ENCODE measurements around the gene MAS1L. TPM values are rescaled to one million over a fixed set of nuclear protein-coding genes. Genes with fewer than 3 reads are reported as not detected.

Gene MAS1L
- total RNA-seq, 1 experiment from 2014 or later, result not detected

GRCh38 chr6:29521006-29521680 lies 33.4 kb upstream of the MAS1L start:
- Histone ChIP-seq H3K79me2 (ENCODE audit: insufficient read depth, low read length) (no peaks in the 10 kb centered on the region), H3K14ac (ENCODE audit: insufficient read depth, low read length) (no peak overlapping the region), H3K27me3 (ENCODE audit: insufficient read depth, low read length) (no peaks in the 10 kb centered on the region), H3T11ph (ENCODE audit: low read length) (no peak overlapping the region), H3K4me2 (ENCODE audit: insufficient read depth, insufficient read length, low read length) (no peak overlapping the region), H3K9ac (ENCODE audit: extremely low read depth, insufficient read length, low read length) (no peak overlapping the region), H3K56ac (ENCODE audit: insufficient read length, low read depth, low read length) (no peak overlapping the region), H2BK120ac (ENCODE audit: low read depth, low read length, poor library complexity, severe bottlenecking) (no peak overlapping the region), H3K23me2 (ENCODE audit: insufficient read length, low read depth, low read length, poor library complexity, severe bottlenecking) (no peaks in the 10 kb centered on the region), H3K4me1 (ENCODE audit: insufficient read depth, low read length) (peaks cover 10% of the 10 kb centered on the region; the same call in 1 of the 2 replicates), H4K5ac (ENCODE audit: insufficient read length, low read depth, low read length) (no peak overlapping the region), H4K20me1 (ENCODE audit: control insufficient read depth, insufficient read depth, insufficient read length) (no peaks in the 10 kb centered on the region), H3K23ac (ENCODE audit: insufficient read length, low read depth, low read length) (no peak overlapping the region), H2AK5ac (ENCODE audit: insufficient read length, low read length) (no peak overlapping the region), H3K27ac (ENCODE audit: insufficient read length, low read depth, low read length) (no peak overlapping the region), H4K91ac (ENCODE audit: insufficient read length, low read depth, low read length) (no peak overlapping the region), H3K79me1 (ENCODE audit: insufficient read depth, low read depth, low read length, poor library complexity, severe bottlenecking) (no peaks in the 10 kb centered on the region), H2BK5ac (ENCODE audit: insufficient read length, low read length) (no peak overlapping the region), H4K8ac (replicated peaks; ENCODE audit: insufficient read length, low read depth, low read length) (no peak overlapping the region), H3K9me3 (ENCODE audit: control insufficient read depth, low read depth, low read length) (peaks cover 5% of the 10 kb centered on the region), H2BK20ac (ENCODE audit: low read depth, low read length, poor library complexity, severe bottlenecking) (no peak overlapping the region), H3K18ac (ENCODE audit: insufficient read length, low read depth, low read length) (no peak overlapping the region), H2BK12ac (ENCODE audit: insufficient read length, low read depth, low read length) (no peak overlapping the region), H2BK15ac (ENCODE audit: low read depth, low read length) (no peak overlapping the region), H3K4ac (ENCODE audit: low read depth, low read length) (no peak overlapping the region), H2AFZ (ENCODE audit: low read length) (no peak overlapping the region)
- Mint-ChIP-seq H3K27ac (no peak overlapping the region), H3K36me3 (ENCODE audit: insufficient read depth in 1 of 3, low read depth in 3 of 3) (peaks cover 15 to 29% (median 17%) of the 10 kb centered on the region in 3 experiments), H3K27me3 (ENCODE audit: low read depth) (no peaks in the 10 kb centered on the region), H3K4me3 (no peak overlapping the region), H3K9me3 (peaks cover 24 to 28% of the 10 kb centered on the region in 2 experiments), H3K4me1 (peaks cover 19% of the 10 kb centered on the region in 2 experiments)
- WGBS (ENCODE audit: extremely low coverage, insufficient read length, low lambda C conversion rate), result no CpG with 5 or more reads among the region's 8 CpGs
- no peak for TF ChIP-seq CTCF (conservative IDR thresholded peaks at IDR 0.05)
- DNase-seq, result no peak
